Measurements from ENCODE around the gene KAZN.

DNA sequence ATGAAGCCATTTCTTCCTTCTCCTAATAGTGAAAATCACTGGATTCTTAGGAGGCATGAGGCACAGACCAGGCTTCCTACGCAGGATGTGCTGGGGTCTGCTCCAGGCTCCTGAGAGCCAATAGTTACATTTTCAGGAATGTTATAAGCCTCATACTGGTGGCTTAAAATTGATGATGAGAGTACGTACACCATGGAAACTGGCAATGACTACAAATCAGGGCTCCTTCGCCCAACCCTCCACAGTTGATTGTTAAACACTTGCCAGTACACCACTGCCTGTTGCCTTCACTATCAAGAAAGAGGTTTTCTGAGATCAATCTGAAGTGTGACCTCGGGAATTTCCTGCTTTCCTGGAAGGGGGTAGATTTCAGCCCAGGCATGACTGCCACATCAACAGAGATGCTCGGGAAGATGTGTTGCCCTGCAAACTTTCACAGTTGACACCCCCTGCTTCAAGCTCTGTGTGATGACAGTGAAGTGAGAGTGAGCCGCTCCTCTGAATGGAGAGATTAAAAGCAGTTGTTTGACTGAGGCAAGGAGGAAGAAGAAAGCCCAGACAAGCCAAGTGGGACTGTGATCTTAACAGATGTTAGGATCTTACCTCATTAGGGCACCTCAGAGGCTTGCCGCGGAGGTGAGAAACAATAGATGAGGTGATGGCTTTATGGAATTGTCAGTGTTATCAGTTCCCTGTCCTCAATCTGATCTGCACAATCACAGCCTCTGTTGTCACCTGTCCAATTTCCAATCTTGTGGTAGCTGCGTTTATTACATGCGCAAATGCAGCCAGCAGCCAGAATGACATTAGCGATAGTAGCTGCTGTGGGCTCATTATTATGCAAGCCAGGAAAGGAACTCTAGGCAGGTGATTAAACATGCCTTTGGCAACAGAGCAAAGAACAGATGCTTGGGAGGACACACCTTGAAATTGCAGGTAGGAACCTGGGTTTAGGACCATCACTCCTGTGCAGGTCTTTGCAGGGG lies 277.3 kb downstream of the KAZN start:
- TF ChIP-seq POLR2AphosphoS5 (IDR thresholded peaks at IDR 0.05; ENCODE audit: low read depth, low read length) (no peak), POLR2A (IDR thresholded peaks at IDR 0.05; ENCODE audit: control extremely low read depth in 1 of 2, low read depth in 2 of 2, low read length in 2 of 2) (no peak), CTCF (IDR thresholded peaks at IDR 0.05; ENCODE audit: control extremely low read depth in 1 of 3, insufficient read depth in 1 of 3, low read depth in 1 of 3, low read length in 3 of 3) (no peak)
